Left ventricle myocardium inferior (tissue), 1 donor: ENCODE results near the gene KCNS3. TPM values are rescaled to one million over a fixed set of nuclear protein-coding genes. Genes with fewer than 3 reads are reported as not detected.

ENCODE experiments used
- DNase-seq: peaks from one replicate; pipeline ENCODE4 v3.0.0-alpha.2; 2020
- H3K27ac ChIP-seq: fragments of 200-600 bp; replicated peaks from 2 replicates; pipeline ENCODE4 v1.8.0; 2021
- H3K27me3 ChIP-seq: fragments of 200-600 bp; 2 replicates; pipeline ENCODE4 v1.8.0; 2021; ENCODE audit warnings: low read depth
- H3K36me3 ChIP-seq: fragments of 200-600 bp; 2 replicates; pipeline ENCODE4 v1.8.0; 2021
- H3K4me1 ChIP-seq: fragments of 200-600 bp; 2 replicates; pipeline ENCODE4 v1.8.0; 2021
- H3K4me3 ChIP-seq: fragments of 200-600 bp; 2 replicates; pipeline ENCODE4 v1.8.0; 2021; ENCODE audit warnings: mild to moderate bottlenecking, moderate library complexity
- H3K9me3 ChIP-seq: fragments of 200-600 bp; replicated peaks from 2 replicates; pipeline ENCODE4 v1.8.0; 2021
- intact Hi-C: fragments of 100-400 bp; cut with micrococcal nuclease; formaldehyde crosslinking; loops from one replicate; pipeline ENCODE4 v1.11.0; 2022
- total RNA-seq: library from RNA; stranded (reverse); fragmentation: NEBNext Ultra II Directional; extraction: Animal tissue kit (Norgen Biotek cat#: 25700); gene quantifications from one replicate; pipeline ENCODE4 v1.2.1, GENCODE V29; 2021
- TF ChIP-seq, protein P1 (sequence below): fragments of 200-600 bp; IDR thresholded peaks from 2 replicates; pipeline ENCODE4 v1.8.0; 2021; ENCODE audit warnings: antibody characterized with exemption, mild to moderate bottlenecking, borderline replicate concordance
- donor health status: DM: no; HTN: yes; CAD: no; lungs with severe emphysema.

The KCNS3 gene
- total RNA-seq, 1 donor from 2014 or later, result 4.0 TPM

DNA sequence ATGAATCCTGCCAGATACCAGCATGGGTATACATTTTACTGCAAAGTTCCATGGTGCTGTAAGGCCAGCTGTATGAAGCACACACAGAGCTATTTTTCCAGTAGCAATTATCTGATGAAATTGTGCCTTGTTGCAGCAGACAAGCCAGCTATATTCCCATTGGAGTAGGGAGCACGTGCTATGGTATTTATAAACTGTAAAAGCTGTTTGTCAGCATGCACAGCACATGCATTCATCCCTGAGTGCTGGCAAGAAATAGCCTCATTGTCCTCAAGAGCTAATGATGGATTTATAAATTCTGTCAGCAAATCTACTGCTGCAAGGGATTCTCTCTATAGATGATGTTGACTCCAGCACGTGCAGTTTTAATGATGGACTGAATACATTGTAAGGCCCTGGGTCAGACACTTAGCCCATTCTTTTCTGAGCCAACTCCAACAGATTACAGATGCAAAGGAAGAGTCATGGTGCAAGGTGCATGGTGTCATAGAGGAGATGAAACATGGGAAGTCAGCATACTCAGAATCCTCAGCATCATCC lies 61.7 kb downstream of the KCNS3 start:
- intact Hi-C loops, result no loop called here
- H3K27ac ChIP-seq, result no peak overlapping the region
- no peak overlapping the region for H3K4me3 ChIP-seq
- H3K27me3 ChIP-seq, result no peaks in the 10 kb centered on the region
- TF ChIP-seq, protein P1, sequence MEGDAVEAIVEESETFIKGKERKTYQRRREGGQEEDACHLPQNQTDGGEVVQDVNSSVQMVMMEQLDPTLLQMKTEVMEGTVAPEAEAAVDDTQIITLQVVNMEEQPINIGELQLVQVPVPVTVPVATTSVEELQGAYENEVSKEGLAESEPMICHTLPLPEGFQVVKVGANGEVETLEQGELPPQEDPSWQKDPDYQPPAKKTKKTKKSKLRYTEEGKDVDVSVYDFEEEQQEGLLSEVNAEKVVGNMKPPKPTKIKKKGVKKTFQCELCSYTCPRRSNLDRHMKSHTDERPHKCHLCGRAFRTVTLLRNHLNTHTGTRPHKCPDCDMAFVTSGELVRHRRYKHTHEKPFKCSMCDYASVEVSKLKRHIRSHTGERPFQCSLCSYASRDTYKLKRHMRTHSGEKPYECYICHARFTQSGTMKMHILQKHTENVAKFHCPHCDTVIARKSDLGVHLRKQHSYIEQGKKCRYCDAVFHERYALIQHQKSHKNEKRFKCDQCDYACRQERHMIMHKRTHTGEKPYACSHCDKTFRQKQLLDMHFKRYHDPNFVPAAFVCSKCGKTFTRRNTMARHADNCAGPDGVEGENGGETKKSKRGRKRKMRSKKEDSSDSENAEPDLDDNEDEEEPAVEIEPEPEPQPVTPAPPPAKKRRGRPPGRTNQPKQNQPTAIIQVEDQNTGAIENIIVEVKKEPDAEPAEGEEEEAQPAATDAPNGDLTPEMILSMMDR, result no peak
- DNase-seq, result no peak
- peaks cover 15% of the 10 kb centered on the region for H3K9me3 ChIP-seq
- peaks cover under 1% of the 10 kb centered on the region for H3K4me1 ChIP-seq
- no peaks in the 10 kb centered on the region for H3K36me3 ChIP-seq

DNA sequence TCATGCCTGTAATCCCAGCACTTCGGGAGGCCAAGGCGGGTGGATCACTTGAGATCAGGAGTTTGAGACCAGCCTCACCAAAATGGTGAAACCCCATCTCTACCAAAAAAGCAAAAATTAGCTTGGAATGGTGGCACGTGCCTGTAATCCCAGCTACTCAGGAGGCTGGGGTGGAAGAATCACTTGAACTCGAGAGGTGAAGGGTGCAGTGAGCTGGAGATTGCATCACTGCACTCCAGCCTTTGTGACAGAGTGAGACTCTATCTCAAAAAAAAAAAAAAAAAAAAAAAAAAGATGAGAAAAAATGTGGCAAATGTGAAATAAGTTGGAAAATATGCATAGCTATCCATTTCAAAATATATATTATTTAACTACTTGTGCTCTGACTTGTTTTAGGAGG lies 65.0 kb downstream of the KCNS3 start:
- TF ChIP-seq, protein P1, result no peak

DNA sequence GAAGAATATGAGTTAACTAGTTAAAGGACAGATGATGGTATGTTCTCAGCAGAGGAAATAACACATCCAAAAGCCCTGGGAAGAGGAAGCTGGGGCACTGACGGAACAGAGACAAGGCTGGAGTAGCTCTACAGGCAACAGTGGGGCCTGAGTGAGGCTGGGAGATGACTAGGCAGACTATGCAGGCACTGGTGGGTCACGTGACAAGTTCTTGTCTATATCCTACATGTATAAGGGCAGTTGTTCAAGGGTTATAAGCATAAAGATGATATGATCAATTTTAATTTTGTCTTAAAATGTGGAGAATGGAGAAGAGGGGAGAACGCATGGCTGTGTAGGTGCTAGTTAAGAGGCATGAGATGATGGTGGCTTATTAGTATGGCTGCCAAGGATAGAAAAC lies 68.6 kb downstream of the KCNS3 start:
- DNase-seq, result no peak
- Histone ChIP-seq H3K27me3 (no peaks in the 10 kb centered on the region), H3K4me1 (no peaks in the 10 kb centered on the region), H3K4me3 (no peak overlapping the region), H3K27ac (no peak overlapping the region), H3K36me3 (no peaks in the 10 kb centered on the region), H3K9me3 (no peaks in the 10 kb centered on the region)
- TF ChIP-seq, protein P1, result no peak
- intact Hi-C loops, result no loop called here

More for the DNA sequence above, 65.0 kb downstream of the KCNS3 start:
- Histone ChIP-seq H3K4me3 (no peak overlapping the region), H3K36me3 (no peaks in the 10 kb centered on the region), H3K4me1 (no peaks in the 10 kb centered on the region), H3K27ac (no peak overlapping the region), H3K9me3 (peaks cover 7% of the 10 kb centered on the region), H3K27me3 (no peaks in the 10 kb centered on the region)
- intact Hi-C loops, result no loop called here
- DNase-seq, result no peak

DNA sequence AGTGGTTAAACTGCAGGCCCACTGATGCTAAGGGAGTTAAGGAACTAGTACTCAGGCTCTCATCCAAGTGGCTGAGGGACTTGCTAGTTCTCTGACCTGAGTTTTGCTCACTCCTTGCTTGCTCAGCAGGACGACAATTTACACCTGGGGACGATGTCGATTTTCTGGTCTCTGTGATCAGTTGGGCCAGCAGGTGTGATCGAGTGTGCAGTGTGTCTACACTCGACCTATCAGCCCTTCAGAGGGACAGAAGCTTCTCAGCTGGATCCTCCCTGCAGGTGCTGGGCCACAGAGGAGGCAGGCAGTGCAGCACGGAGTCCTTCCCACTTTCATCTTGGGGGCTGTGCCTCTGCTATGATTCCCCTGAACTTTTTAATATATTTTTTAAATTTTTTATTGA lies 71.5 kb downstream of the KCNS3 start:
- TF ChIP-seq, protein P1, result no peak
- intact Hi-C loops, result no loop called here
- Histone ChIP-seq H3K4me3 (no peak overlapping the region), H3K4me1 (no peaks in the 10 kb centered on the region), H3K27me3 (no peaks in the 10 kb centered on the region), H3K36me3 (no peaks in the 10 kb centered on the region), H3K27ac (no peak overlapping the region), H3K9me3 (no peaks in the 10 kb centered on the region)
- no peak for DNase-seq

DNA sequence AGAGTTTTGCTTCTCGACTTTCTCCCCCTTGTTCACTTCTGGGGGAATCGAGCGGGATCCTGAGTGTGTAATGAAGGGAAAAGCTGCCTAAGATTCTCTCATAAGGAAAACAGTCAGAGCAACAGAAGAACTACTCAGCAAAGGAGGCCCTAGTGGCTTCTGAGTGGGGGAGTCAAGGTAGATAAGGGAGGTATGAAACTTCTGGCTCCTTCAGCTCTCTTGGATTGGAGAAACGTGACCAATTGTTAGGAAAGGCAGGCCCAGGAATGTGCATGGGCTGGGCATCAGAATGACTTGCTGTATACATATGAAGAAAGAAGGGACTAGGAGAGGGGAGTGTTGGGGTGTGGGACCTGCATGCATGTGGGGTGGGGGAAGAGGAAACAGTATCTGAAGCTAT lies 73.1 kb downstream of the KCNS3 start:
- H3K9me3 ChIP-seq, result no peaks in the 10 kb centered on the region
- no peak overlapping the region for H3K4me3 ChIP-seq
- H3K27ac ChIP-seq, result no peak overlapping the region
- TF ChIP-seq, protein P1, result no peak
- H3K36me3 ChIP-seq, result no peaks in the 10 kb centered on the region
- no peak for DNase-seq
- intact Hi-C loops, result no loop called here
- H3K4me1 ChIP-seq, result no peaks in the 10 kb centered on the region
- H3K27me3 ChIP-seq, result no peaks in the 10 kb centered on the region
